Ascending aorta (tissue), 2 donors: ENCODE results near the gene MRPL48. TPM values are rescaled to one million over a fixed set of nuclear protein-coding genes. Genes with fewer than 3 reads are reported as not detected.
A peak's percentile ranks its signal among the peaks of the same experiment; 100 is the strongest.

Experiments
- DNase-seq, 2 donors: peaks; one replicate each; pipeline ENCODE4 v3.0.0-alpha.2; 2019; ENCODE audit warnings: low spot score in 2 of 2
- H3K27ac ChIP-seq, 2 donors: fragments of 200-600 bp; sonication (generic); one replicate each; pipeline ENCODE4 v1.5.1; 2016 to 2017; ENCODE audit warnings: mild to moderate bottlenecking in 1 of 2
- H3K27me3 ChIP-seq: fragments of 200-600 bp; sonication (generic); one replicate; pipeline ENCODE4 v1.5.1; 2017
- H3K36me3 ChIP-seq, 2 donors: fragments of 200-600 bp; sonication (generic); one replicate each; pipeline ENCODE4 v1.5.1; 2016
- H3K4me1 ChIP-seq, 2 donors: fragments of 200-600 bp; sonication (generic); one replicate each; pipeline ENCODE4 v1.5.1; 2016 to 2017; ENCODE audit warnings: mild to moderate bottlenecking in 1 of 2
- H3K4me3 ChIP-seq, 2 donors: fragments of 200-600 bp; sonication (generic); one replicate each; pipeline ENCODE4 v1.5.1; 2016 to 2017; ENCODE audit warnings: mild to moderate bottlenecking in 1 of 2
- H3K9me3 ChIP-seq, 2 donors: fragments of 200-600 bp; sonication (generic); one replicate each; pipeline ENCODE4 v1.5.1; 2016
- CTCF ChIP-seq, 3 experiments: fragments of 200-600 bp in 2 of 3; fragments of 450-650 bp in 1 of 3; sonication (generic) in 2 of 3; IDR thresholded peaks; one replicate each; pipeline ENCODE4 v1.5.1; 2016 to 2019; ENCODE audit warnings: antibody characterized with exemption in 3 of 3, mild to moderate bottlenecking in 1 of 3, moderate library complexity in 1 of 3
- intact Hi-C: fragments of 100-400 bp; cut with DNase I; formaldehyde crosslinking; loops from one replicate; pipeline ENCODE4 v1.15.1; 2023
- total RNA-seq: library from RNA; depleted of rRNA; stranded (reverse); fragments of >200 nt; gene quantifications from one replicate; pipeline ENCODE4 v1.1.0, GENCODE V29; 2016

MRPL48 gene
- total RNA-seq, 1 donor from 2014 or later = not detected

GRCh38 chr11:73870261-73870660 lies 82.6 kb downstream of the MRPL48 start:
- TF ChIP-seq CTCF (IDR thresholded peaks at IDR 0.05) = no peak
- intact Hi-C loops = loop anchor here (10.0 kb wide), 1 partner anchor 1645 kb away; the partner anchor contains the start of gene INPPL1
- peaks cover 0 to 2% of the 10 kb centered on the region in 2 donors for H3K4me1 ChIP-seq
- no peak overlapping the region for H3K27ac ChIP-seq
- H3K9me3 ChIP-seq = no peaks in the 10 kb centered on the region
- H3K27me3 ChIP-seq = no peaks in the 10 kb centered on the region
- DNase-seq = no peak
- H3K36me3 ChIP-seq = peaks cover 12 to 35% of the 10 kb centered on the region in 2 donors
- no peak overlapping the region for H3K4me3 ChIP-seq

GRCh38 chr11:73872749-73873357 lies 85.2 kb downstream of the MRPL48 start:
- Histone ChIP-seq H3K36me3 (peaks cover 10 to 31% of the 10 kb centered on the region in 2 donors), H3K27ac (no peak overlapping the region), H3K9me3 (no peaks in the 10 kb centered on the region), H3K4me3 (no peak overlapping the region), H3K4me1 (peaks cover 3 to 15% of the 10 kb centered on the region in 2 donors), H3K27me3 (no peaks in the 10 kb centered on the region)
- DNase-seq = no peak
- no peak for TF ChIP-seq CTCF (IDR thresholded peaks at IDR 0.05)
- intact Hi-C loops = loop anchor here (10.0 kb wide), 1 partner anchor 1648 kb away; the partner anchor contains the start of gene INPPL1

DNA sequence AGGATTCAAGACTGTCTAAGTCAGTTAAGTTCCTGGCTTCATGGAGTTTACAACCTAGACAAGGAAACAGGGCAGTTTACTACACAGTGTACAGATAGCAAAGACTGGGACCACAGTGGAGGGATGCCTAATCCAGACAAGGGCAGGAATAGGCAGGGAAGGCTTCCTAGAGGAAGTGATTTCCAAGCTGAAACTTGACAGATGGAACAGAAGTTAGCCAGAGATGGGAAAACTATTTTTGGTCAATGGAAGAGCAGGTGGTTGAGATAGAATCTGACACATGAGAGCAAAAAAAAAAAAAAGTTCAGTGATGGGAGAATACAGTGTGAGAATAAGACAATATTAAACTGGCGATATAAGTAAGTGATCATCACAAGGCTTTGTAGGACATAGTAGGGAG lies 87.7 kb downstream of the MRPL48 start:
- Histone ChIP-seq H3K36me3 (peaks cover 10 to 31% of the 10 kb centered on the region in 2 donors), H3K4me1 (peaks cover 3 to 15% of the 10 kb centered on the region in 2 donors), H3K27me3 (no peaks in the 10 kb centered on the region), H3K4me3 (peak overlapping the region in 1 of 2 donors; percentile 86), H3K27ac (no peak overlapping the region), H3K9me3 (no peaks in the 10 kb centered on the region)
- TF ChIP-seq CTCF (IDR thresholded peaks at IDR 0.05) = no peak
- no peak for DNase-seq
- intact Hi-C loops = loop anchor here (5.0 to 10.0 kb wide), 2 partner anchors 88 to 1651 kb away; partner anchors contain the start of genes INPPL1 and MRPL48

DNA sequence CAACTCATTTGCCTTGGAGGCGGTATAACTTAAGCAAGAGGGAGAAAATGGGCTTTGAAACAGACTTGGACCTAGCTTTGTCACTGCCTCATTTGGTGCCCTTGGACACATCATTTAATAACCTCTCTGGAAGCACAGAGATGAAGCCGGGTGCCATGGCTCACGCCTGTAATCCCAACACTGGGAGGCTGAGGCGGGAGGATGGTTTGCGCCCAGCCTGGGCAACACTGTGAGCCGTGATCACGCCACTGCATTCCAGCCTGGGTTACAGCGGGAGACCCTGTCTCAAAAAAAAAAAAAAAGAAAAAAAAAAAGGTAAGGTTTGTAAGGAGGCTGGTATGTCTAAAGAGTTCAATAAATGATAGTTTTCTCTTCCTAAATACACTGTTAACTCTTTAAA lies 88.2 kb downstream of the MRPL48 start:
- TF ChIP-seq CTCF (IDR thresholded peaks at IDR 0.05) = no peak
- no peaks in the 10 kb centered on the region for H3K9me3 ChIP-seq
- no peaks in the 10 kb centered on the region for H3K27me3 ChIP-seq
- H3K36me3 ChIP-seq = peaks cover 10 to 31% of the 10 kb centered on the region in 2 donors
- H3K4me3 ChIP-seq = peak overlapping the region; percentile 73 to 86
- peak overlapping the region; percentile 82 to 86 for H3K27ac ChIP-seq
- no peak for DNase-seq
- peaks cover 3 to 15% of the 10 kb centered on the region in 2 donors for H3K4me1 ChIP-seq
- intact Hi-C loops = loop anchor here (1.0 to 10.0 kb wide), 5 partner anchors 89 to 1651 kb away; partner anchors contain the start of genes C2CD3, INPPL1, MRPL48 and PPME1

DNA sequence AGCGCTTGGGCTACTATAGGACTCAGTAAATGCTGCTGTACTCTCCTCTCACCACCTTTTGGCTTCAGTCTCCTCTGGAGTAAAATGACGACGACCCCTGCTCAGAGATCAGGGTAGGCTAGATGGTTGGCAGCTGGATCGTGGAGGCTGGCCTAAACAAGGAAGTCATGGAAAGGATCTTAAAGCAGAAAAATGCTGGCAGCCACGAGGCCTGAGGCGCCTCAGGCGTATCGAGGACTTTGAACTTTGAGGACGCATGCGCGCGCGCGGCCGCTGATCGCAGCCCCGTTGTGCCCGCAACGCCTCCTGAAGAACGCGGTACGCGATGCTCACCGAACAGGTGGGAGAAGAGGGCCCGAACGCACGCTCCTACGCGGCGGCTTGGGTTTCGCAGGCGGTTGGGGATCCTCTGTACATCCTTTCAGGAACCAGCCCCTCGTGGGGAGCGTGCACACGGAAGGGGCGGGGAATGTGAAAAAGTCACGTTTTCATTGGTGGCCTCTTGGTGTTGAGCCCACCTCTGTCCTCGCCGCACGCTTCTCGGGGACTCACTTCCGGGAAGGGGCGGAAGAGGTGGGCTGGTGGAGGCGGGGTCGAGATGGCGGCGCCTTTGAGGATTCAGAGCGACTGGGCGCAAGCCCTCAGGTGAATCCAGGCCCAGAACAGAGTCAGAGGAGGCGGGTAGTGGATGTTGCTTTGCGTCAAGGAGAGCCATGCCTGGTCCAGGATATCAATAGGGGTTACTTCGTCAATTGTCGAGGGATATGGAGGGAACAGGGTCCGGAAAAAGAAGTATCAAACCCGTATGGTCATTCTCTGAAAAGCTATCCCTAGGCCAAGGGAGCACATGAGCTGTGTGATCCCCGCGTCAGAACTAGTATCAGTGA lies 89.0 kb downstream of the MRPL48 start, which contains the start of the genes COA4 and PAAF1:
TSS of gene COA4 (minus strand) at position 423 of the 887 bp plus-strand sequence. CDS start 3,468 bp downstream, outside the sequence.
TSS of gene PAAF1 (plus strand) at position 576 of the 887 bp plus-strand sequence. CDS start at position 599, 23 bp downstream.
- no peak for TF ChIP-seq CTCF (IDR thresholded peaks at IDR 0.05)
- Histone ChIP-seq H3K9me3 (no peaks in the 10 kb centered on the region), H3K4me1 (peaks cover 3 to 15% of the 10 kb centered on the region in 2 donors), H3K4me3 (peak within 1 kb of the TSS; percentile 73 to 86), H3K27me3 (no peaks in the 10 kb centered on the region), H3K36me3 (peaks cover 10 to 25% of the 10 kb centered on the region in 2 donors), H3K27ac (peak within 1 kb of the TSS; percentile 82 to 86)
- intact Hi-C loops = loop anchor here (1.0 to 10.0 kb wide), 5 partner anchors 89 to 1652 kb away; partner anchors contain the start of genes C2CD3, INPPL1, MRPL48 and PPME1
- DNase-seq = peak; percentile 79 to 96
